OCI-LY1 (cell line): ENCODE data around the gene UPP2.

ENCODE experiments used
- EZH2 ChIP-seq: fragments of 200-600 bp; sonication (generic), shearing (Covaris generic); IDR thresholded peaks from 2 replicates; pipeline ENCODE4 v1.8.0; 2017; ENCODE audit warnings: borderline replicate concordance, mixed run types, mild to moderate bottlenecking, antibody characterized with exemption, low read length, moderate library complexity, mixed read lengths
- TF ChIP-seq, protein P1 (sequence below): fragments of 200-600 bp; sonication (generic), shearing (Covaris generic); IDR thresholded peaks from 2 replicates; pipeline ENCODE4 v1.5.1; 2017; ENCODE audit warnings: mild to moderate bottlenecking, antibody characterized with exemption, low read length, moderate library complexity, mixed read lengths

GRCh38 chr2:158066046-158066713 lies 35.5 kb upstream of the UPP2 start:
- TF ChIP-seq, protein P1, sequence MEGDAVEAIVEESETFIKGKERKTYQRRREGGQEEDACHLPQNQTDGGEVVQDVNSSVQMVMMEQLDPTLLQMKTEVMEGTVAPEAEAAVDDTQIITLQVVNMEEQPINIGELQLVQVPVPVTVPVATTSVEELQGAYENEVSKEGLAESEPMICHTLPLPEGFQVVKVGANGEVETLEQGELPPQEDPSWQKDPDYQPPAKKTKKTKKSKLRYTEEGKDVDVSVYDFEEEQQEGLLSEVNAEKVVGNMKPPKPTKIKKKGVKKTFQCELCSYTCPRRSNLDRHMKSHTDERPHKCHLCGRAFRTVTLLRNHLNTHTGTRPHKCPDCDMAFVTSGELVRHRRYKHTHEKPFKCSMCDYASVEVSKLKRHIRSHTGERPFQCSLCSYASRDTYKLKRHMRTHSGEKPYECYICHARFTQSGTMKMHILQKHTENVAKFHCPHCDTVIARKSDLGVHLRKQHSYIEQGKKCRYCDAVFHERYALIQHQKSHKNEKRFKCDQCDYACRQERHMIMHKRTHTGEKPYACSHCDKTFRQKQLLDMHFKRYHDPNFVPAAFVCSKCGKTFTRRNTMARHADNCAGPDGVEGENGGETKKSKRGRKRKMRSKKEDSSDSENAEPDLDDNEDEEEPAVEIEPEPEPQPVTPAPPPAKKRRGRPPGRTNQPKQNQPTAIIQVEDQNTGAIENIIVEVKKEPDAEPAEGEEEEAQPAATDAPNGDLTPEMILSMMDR: no peak
- no peak for TF ChIP-seq EZH2
